ENCODE results near the gene CELA3A. TPM values are rescaled to one million over a fixed set of nuclear protein-coding genes. Genes with fewer than 3 reads are reported as not detected.
A peak's percentile ranks its signal among the peaks of the same experiment; 100 is the strongest.

The CELA3A gene
- total and polyA plus RNA-seq, 12 donors = 1.6 to 9.4 (median 3.1) TPM; not detected in 7

- Histone ChIP-seq H3K9me3 (replicated peaks in 1 of 3) (no peaks in the 10 kb centered on the region), H3K4me3 (no peak overlapping the region), H3K4me1 (replicated peaks in 1 of 2) (no peaks in the 10 kb centered on the region), H3K36me3 (replicated peaks in 1 of 2) (no peaks in the 10 kb centered on the region), H3K27me3 (no peaks in the 10 kb centered on the region), H3K27ac (peak overlapping the region in 1 of 5 donors; percentile 28)
- peak in 6 of 7 donors; percentile 26 to 66 (median 52) for DNase-seq
- no peak for TF ChIP-seq POLR2A (IDR thresholded peaks at IDR 0.05)
- TF ChIP-seq, protein P1, sequence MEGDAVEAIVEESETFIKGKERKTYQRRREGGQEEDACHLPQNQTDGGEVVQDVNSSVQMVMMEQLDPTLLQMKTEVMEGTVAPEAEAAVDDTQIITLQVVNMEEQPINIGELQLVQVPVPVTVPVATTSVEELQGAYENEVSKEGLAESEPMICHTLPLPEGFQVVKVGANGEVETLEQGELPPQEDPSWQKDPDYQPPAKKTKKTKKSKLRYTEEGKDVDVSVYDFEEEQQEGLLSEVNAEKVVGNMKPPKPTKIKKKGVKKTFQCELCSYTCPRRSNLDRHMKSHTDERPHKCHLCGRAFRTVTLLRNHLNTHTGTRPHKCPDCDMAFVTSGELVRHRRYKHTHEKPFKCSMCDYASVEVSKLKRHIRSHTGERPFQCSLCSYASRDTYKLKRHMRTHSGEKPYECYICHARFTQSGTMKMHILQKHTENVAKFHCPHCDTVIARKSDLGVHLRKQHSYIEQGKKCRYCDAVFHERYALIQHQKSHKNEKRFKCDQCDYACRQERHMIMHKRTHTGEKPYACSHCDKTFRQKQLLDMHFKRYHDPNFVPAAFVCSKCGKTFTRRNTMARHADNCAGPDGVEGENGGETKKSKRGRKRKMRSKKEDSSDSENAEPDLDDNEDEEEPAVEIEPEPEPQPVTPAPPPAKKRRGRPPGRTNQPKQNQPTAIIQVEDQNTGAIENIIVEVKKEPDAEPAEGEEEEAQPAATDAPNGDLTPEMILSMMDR (IDR thresholded peaks at IDR 0.05) = no peak
- 50 to 61% (median 54%) methylated on average over 6 of the region's 6 CpGs for WGBS, 4 donors
- intact Hi-C loops (cut with DNase I) = no loop called here
Observed at GRCh38 chr1:22039594-22040285, 38.3 kb downstream of the CELA3A start.

GRCh38 chr1:22040286-22040623 is 38.8 kb downstream of the CELA3A start:
- Histone ChIP-seq H3K4me1 (replicated peaks in 1 of 2) (no peaks in the 10 kb centered on the region), H3K36me3 (replicated peaks in 1 of 2) (no peaks in the 10 kb centered on the region), H3K27me3 (no peaks in the 10 kb centered on the region), H3K27ac (peak overlapping the region in 1 of 5 donors; percentile 28), H3K4me3 (no peak overlapping the region), H3K9me3 (replicated peaks in 1 of 3) (no peaks in the 10 kb centered on the region)
- DNase-seq = no peak
- intact Hi-C loops (cut with DNase I) = no loop called here
- 83 to 89% (median 85%) methylated on average over 5 of the region's 5 CpGs for WGBS, 4 donors
- no peak for TF ChIP-seq POLR2A (IDR thresholded peaks at IDR 0.05)
- TF ChIP-seq, protein P1 (IDR thresholded peaks at IDR 0.05) = no peak

DNA sequence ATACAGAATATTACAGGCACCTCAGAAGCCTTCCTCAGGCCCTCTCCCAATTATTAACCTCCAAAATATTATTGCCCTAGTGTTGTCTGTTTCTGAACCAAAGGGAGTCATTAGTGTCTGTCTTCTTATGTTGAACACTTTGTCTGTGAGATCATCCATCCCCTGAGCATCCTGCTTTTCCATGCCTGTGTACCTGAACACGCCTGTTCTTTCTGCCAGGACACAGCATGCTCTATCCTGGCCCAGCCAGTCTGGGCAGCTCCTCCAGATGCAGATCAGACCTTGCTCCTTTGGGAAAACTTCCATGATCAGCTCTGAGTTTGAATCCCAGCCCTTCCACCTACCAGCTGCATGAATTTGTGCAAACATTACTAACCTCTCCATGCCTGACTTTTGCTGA is 40.0 kb downstream of the CELA3A start:
- TF ChIP-seq POLR2A (IDR thresholded peaks at IDR 0.05) = no peak
- TF ChIP-seq, protein P1 (IDR thresholded peaks at IDR 0.05) = no peak
- Histone ChIP-seq H3K4me3 (no peak overlapping the region), H3K27me3 (no peaks in the 10 kb centered on the region), H3K27ac (no peak overlapping the region), H3K4me1 (replicated peaks in 1 of 2) (no peaks in the 10 kb centered on the region), H3K36me3 (replicated peaks in 1 of 2) (no peaks in the 10 kb centered on the region), H3K9me3 (replicated peaks in 1 of 3) (no peaks in the 10 kb centered on the region)
- 82 to 100% (median 90%) methylated on average over 1 of the region's 1 CpG for WGBS, 4 donors
- no peak for DNase-seq
- intact Hi-C loops (cut with DNase I) = no loop called here

- Histone ChIP-seq H3K27ac (no peak overlapping the region), H3K9me3 (replicated peaks in 1 of 3) (no peaks in the 10 kb centered on the region), H3K4me3 (no peak overlapping the region), H3K4me1 (replicated peaks in 1 of 2) (no peaks in the 10 kb centered on the region), H3K36me3 (replicated peaks in 1 of 2) (no peaks in the 10 kb centered on the region), H3K27me3 (no peaks in the 10 kb centered on the region)
- TF ChIP-seq POLR2A (IDR thresholded peaks at IDR 0.05) = no peak
- TF ChIP-seq, protein P1 (IDR thresholded peaks at IDR 0.05) = no peak
- intact Hi-C loops (cut with DNase I) = no loop called here
- 52 to 86% (median 82%) methylated on average over 3 of the region's 3 CpGs for WGBS, 4 donors
- no peak for DNase-seq
Observed at GRCh38 chr1:22043198-22043769, 41.8 kb downstream of the CELA3A start.

Measured in adrenal gland (tissue), 12 donors.